ENCODE data around the gene ADIG. TPM values are rescaled to one million over a fixed set of nuclear protein-coding genes. Genes with fewer than 3 reads are reported as not detected.
A peak's percentile ranks its signal among the peaks of the same experiment; 100 is the strongest.
"Not testable (repeated sequence)": the region's sequence is repeated elsewhere in the genome, so short reads cannot be mapped to it uniquely, and the experiment has no call there.

Gene ADIG
- total RNA-seq, 1 donor from 2014 or later: not detected

DNA sequence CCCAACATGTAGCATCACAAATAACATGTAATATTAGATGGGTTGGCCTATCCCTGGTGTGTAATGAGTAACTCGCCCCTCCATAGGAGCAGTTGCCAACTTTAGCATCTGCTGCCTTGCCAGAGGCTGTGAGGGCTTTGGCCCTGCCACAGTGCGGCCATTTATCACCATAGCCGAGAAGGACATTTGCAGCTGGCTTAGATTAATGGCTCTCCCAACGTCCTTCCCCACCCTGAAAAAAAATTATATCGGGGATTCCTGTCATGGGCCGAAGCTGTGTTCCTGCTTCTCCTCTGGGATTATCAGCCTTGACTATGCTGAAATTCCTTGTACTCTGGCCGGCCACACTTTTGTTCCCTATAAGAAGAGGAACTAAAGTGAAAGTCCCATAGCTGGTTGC is 7.6 kb upstream of the ADIG start:
- ATAC-seq: no peak

- ATAC-seq: no peak
These were observed 1.6 kb upstream of the ADIG start for GRCh38 chr20:38579219-38579910.

- no peak for ATAC-seq
These were observed 1.1 kb upstream of the ADIG start for GRCh38 chr20:38579921-38580320.

- ATAC-seq: no peak
These were observed 897 bp downstream of the ADIG start for GRCh38 chr20:38581830-38582358.

DNA sequence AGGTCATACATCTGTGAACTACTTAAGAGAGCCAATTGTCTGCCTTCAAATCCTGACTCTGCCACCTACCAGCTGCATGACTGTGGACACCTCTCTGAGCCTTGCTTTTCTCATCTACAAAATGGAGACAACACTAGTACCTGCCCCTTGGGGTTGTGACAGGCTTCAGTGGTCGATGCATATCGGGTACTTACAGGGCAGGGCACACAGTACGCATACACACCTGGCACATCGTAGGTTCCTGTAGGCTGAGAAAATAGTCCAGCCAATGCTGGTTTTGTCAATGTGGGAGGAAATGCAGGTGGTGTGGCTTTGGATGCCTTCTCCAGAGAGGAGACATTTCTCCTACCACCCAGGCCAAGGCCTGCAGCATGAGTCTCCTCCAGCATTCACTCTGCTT is 2.3 kb downstream of the ADIG start:
- no peak for ATAC-seq

DNA sequence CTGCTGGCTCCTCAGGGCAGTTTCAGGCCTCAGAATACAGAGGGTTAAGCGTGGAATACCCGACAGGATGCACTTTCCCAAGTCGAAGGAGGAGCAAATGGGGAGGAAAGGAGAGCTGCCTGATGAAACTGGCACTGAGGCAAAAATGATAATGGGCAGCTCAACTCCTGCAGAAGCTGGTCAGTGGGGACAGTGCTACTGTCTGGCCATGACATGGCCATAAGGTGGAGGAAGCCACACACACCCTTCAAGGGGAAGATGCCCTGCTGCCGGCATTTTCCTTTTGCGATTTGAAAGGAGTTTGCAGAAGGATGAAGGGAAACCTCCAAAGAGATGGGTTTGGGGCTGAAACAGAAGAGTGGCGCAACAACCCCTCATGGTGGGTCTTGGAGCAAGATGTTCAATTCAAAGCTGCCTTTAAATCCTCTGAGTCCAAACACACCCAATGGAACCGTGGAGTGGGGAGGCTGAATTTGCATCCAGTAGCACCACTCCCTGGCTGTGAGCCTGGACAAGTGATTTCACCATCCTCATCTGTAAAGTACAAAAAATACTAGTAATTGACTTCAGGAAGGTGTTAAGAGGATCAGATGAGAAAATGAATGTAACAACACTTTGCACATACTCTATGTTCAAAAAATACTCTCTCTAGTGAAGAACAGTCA is 3.2 kb downstream of the ADIG start:
- ATAC-seq: no peak

DNA sequence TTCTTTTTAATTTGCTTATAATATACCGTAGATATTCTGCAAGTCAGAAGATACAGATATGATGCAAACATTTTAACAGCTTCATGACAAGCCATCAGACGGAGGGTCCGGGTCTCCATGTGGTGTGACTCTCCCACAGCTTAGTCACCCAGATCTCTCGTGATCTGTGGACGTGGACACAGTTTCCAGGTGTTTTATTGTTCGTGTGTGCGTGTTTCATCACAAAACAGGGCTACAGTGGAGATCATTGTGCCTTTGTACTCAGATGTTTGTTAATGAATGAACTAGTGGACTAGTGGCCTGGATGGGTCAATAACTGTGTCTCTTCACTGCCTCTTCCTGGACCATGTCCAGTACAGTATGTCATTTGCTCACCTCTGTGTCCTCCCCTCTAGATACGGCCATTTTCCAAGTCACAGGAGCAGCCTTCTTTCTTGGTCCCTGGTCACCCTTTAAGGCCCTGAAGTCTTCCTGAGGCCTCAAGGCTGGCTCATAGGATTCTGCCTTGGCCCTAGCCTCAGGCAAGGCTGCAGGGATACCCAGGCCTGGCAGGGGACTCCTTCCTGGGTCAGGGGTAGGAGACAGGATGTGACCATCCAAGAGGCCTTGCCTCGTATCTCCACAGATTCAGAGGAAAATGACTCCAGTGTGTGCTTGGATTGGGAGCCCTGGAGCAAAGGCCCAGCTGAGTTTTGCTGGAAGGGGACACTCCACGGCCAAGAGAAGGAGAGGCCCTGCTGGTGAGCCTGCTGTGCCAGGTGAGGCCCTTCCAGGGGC is 4.6 kb downstream of the ADIG start:
- ATAC-seq: no peak

- ATAC-seq: no peak
These were observed 5.2 kb downstream of the ADIG start for GRCh38 chr20:38586181-38586525.

- no peak for ATAC-seq
These were observed 7.3 kb downstream of the ADIG start for GRCh38 chr20:38588303-38588702.

GRCh38 chr20:38589351-38589750 is 8.4 kb downstream of the ADIG start:
- no peak for ATAC-seq

DNA sequence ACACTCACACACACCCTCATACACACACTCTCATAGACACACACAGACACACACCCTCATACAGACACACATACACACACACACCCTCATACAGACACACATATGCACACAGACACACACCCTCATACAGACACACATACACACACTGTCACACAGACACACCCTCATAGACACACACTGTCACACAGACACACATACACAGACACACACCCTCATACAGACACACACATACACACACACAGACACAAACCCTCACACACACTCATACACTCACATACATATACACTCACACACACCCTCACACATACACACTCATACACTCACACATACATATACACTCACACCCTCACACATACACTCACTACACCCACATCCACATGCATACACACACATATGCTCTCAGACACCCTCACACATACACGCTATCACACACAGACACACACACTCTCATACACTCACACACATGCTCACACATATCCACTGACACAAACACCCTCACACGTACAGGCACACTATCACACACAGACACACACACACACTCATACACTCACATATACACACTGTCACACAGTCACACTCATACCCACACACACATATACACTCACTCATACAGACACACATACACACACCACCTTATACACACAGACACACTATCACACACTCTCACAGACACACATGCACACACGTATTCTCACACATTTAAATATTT is 9.1 kb downstream of the ADIG start:
- peak; percentile 37 for ATAC-seq

DNA sequence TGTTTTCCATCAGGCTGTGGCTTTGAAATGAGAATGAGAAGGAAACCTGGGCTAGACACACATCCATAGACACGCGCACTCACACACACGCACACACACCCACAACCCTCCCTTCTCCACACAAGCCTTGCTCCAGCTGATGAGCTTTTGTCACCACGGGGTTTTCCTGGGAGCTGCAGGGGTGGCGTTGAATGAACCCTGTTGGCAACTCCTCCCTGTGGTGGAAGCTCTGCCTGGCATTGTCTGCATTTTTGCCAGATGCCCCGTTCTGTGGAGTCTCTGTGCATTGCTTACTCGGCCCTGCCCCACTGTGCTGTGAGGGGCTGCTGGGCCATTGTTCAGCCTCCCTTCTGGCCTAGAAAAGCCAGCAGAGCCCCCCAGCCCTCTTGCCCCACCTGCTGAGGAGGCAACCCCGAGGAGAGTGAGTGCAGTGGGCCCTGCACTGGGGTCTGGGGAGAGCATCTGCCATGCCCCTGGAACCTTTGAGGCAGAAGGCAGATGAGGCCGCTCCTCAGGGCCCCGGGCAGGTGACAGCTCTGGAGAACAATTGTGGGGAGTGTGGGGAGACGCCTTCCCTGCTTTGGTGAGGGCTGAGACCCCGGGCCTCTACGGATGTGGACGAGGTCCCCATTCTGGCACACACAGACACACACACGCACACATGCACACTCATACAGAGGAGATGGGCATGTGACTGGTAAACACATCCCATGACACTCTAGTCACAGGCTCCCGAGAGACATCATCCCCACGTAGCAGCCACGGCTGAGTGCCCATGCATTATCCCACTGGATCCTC is 9.9 kb downstream of the ADIG start:
- no peak for ATAC-seq

DNA sequence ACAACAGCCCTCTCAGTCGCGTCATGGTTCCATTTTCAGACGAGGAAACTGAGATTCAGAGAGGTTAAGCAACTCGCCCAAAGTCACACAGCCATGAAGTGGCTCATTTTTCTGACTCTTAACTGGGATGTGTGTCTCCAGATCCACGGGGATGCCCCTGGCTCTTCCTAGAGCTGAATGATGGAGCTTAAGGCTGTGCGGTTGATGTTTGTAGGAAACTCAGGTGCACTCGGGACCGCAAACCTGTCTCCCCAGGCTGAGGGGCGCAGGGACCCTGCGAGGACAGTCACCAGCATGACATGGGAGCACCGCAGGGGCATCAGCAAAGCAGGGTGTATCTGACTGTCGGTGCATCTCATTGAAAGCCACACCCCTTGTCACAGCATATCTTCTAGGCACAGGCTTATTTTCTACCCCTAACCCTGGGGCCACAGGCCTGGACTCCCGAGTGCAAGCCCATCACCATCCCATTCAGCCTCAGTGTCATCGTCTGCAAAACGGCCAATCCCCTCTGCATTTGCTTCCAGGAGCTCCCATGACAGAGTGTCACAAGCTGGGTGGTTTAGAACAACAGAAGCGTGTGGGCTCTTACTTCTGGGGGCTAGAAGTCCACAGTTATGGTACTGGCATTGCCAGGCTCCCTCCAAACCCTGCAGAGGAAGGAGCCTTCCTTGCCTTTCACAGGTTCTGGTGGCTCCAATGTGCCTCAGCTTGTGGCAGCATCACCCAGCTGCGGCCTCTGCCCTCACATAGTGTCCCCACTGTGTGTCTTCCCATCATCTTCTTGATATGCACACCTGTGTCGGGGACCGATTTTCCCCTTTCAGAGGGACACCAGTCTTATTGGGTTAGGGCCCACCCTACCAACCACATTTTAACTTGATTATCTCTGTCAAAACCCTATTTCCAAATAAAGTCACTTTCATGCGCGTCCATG is 10.7 kb downstream of the ADIG start:
- ATAC-seq: peak; percentile 11

GRCh38 chr20:38592411-38592790 is 11.4 kb downstream of the ADIG start:
- not testable (repeated sequence) for ATAC-seq

DNA sequence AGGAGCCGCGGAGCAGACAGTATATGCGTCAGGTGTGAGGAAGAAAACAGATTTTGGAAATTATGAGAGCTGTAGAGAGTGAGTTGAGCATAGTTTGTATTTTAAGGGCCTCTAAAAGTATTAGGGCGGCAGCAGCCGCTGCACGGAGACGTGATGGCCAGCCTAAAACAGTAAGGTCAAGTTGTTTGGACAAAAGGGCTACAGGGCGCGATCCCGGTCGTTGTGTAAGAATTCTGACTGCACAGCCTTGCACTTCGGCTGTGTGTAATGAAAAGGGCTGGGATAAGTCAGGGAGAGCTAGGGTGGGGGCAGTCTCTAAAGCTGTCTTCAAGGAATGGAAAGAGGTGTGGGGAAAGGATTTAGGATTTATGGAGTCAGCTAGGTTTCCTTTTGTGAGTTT is 13.3 kb downstream of the ADIG start:
- not testable (repeated sequence) for ATAC-seq

- ATAC-seq: not testable (repeated sequence)
These were observed 14.9 kb downstream of the ADIG start for GRCh38 chr20:38595886-38596285.

- peak; percentile 94 for ATAC-seq
These were observed 18.4 kb downstream of the ADIG start for GRCh38 chr20:38599410-38599882.

GRCh38 chr20:38600057-38600456 is 19.1 kb downstream of the ADIG start:
- no peak for ATAC-seq

DNA sequence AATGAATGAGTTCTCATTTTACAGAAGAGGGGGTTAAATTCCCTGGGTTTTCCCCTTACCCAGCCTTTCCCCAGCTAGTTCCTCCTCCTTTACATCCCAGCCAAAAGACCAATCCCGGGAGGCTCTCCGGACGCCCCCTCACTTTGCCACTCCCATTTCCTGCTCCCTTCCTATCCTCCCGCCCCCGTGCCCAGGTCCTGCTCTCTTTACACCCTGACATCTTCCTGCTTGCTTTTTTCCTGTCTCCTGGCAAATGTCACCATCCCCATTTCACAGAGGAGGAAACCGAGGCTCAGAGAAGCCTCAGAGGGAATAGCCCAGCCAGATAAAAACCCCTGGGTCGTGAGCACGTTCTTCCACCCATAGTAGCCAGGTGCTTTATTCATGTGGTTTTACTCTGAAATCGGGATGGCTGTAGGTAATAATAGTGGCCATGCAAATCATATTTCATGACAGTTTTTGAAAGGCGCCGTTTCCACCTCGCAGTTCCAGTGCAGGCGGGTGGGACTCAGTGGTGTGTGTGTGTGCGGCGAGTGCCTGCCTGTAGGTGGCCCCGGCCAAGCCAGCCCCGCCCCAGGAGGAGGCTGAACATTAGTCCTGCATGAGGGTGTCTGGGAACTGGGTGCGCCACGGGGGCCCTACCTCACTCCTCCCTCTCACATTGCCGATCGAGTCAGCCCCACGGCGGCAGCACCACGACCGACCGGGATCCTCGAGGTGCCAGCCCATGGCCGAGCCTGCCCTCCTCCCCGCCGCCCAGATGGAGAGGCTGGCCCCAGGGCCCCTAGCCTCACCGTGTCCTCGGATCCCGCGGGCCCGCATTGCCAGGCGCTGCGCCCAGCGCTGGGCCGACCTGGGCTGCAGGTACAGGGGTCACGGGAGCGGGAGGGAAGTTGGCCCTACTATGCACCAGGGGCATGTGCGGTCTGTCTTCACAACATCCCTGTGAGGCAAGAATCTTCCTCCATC is 20.5 kb downstream of the ADIG start, which contains the start of gene ARHGAP40:
TSS of gene ARHGAP40 (plus strand) at position 594 of the 969 bp plus-strand sequence.
- ATAC-seq: peak; percentile 91
